ENCODE data around the gene SLC24A3.

SLC24A3 gene

DNA sequence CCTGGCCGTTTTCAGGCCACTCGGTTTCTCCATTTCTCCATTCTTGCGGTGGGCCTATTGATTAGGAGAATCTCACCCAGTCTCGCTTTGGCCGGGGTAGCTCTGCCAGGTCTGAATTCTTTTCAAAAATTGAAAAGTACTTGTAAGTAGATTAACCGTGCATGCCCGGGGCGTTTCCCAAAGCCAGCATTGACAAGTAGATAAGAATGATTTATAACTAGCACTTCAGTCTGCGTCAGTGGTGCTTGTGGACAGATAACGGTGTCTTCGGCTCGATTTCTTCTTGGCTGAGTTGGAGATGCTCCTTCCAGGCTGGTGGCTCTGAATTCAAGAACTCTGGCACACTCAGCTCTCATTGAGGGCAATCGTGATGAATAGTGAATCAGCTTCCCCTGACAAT, 29.0 kb downstream of the SLC24A3 start:
- DNase-seq (ENCODE audit: low read depth in 2 of 2): no peak

DNA sequence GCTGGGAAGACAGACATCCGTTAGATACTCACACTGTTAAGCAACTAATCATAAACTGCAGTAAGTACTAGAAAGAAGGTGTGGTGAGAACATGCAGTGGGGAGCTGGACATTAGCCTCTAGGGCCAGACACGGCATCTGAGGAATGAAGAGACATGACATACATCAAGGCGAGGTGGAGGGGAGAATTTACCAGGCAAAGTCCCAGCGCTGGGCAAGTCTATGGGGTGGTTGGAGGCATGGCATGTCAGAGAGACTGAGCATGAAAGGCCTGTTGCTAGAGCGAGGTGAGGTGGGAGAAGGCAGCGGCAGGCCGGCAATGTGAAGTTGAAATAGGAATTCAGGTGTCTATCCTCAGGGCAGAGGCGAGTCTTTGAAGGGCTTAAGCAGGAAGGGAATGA, 31.8 kb downstream of the SLC24A3 start:
- no peak for DNase-seq (ENCODE audit: low read depth in 2 of 2)

DNA sequence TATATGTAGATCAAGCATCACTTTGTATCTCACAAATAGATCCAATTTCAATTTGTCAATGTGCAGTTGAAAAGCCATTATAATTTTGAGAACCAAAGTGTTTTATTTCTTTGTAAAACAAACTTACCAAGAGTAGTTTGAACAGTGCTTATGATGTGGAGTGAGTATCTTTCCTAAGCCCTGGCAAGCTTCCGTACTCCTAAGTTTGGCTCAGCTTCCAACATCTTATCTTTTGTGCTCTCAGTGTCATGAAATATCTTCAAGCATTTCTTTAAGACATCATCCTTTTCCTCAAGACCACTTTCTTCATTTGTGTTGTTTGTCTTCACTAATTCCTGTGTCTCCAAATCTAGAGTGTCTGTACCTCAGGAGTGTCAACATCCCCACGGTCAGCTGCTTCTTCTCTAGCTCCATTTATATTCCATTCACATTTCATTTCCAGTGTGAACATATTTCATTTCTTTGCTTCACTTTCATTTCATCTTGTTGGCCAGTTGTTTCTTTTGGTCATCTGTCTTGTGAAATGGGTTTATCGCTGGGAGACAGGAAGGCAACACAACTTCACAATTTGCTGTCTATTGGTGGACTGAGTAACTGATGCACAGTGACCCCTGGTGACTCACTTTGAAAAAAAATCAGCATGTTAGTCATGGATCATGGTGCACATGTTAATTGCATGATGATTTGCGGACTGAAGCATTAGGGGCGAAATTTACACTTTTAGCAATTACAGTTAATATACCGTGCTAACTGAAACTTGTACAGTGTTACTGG, 36.9 kb downstream of the SLC24A3 start:
- no peak for DNase-seq (ENCODE audit: low read depth in 2 of 2)

DNA sequence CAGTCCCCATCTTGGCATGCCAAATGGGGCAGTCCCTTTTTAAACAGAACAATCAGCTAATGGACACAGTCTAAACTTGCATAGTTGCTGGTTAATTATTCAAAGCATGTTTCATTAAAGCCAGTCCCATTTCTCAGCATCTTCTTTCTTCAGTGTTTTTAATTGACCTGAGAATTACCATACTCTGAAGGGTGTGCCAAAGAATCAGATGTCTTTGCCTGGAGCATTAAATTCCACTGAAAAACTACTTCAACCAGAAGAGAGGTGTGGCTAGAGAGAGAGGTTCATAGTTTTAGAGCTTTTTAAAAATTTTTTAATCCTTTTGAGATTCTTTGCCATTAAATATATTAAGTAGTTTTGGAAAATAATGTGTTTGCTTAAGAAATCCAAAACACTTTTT, 37.9 kb downstream of the SLC24A3 start:
- DNase-seq (ENCODE audit: low read depth in 2 of 2): no peak

DNA sequence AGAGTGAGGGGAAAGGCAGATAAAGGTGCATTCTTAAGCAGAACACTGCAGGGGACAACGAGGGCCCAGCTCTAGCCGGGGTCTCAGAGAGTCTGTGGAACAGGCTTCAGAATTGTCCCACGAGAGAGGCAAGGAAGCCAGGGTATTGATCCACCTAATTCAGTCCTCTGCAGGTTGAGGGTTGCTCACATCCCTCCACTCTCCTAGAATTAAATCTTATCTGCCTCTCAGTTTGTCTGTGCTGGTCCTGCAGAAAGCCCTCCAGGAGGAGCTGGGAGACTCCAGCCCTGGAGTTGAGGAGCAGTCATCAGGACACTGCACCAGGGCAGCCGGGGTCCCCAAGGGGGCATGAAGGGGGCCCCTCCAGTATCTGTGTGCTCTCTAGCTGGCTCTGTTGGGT, 39.1 kb downstream of the SLC24A3 start:
- DNase-seq (ENCODE audit: low read depth in 2 of 2): no peak

DNA sequence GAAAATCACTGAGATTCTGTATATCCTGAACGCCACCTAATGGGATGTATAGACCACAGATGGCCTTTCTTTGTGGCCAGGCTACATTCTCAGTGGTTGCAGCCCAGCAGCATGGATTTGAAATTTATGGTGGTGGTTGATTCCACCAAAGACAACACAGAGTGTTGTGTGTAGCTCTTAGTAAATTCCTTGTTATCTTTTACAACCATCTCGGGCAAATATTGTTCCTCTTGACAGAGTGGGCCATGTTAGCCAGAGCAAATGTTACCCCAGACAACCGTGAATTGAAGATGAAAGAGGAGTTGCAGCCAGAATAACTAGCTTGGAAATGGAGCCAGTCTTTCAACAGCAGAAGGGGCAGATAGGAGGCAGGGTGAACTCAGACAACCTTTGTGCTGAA, 39.5 kb downstream of the SLC24A3 start:
- no peak for DNase-seq (ENCODE audit: low read depth in 2 of 2)

DNA sequence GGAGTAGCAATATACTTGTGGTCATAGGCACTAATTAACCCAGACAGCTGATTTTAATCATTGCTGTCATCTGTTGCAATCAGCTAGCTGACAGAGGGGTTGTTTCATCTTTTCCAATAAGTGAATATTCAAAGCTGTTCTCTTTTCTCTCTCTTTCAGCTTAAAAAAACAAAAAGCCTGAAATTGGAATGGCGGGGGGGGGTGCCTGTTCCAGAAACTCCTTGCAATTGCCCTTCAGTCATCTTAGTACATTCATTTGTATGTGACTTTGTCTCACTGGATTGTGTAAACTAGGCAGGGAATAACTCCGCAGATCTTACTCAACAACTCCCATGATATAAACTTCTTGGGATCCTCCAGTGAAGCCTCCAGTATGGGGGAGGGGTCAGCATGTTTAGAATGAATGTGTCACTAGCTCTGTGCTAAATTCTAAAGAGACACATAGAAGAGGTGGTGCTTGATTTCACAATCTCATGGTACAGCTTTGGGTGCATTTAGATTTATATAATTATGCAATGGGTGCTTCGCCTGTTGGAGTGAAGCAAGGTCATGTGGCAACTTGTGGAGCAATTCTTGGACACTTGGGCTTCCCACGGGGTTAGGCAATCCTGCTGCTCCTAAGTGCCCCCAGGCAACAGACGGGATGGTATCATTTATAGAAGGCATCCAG, 40.1 kb downstream of the SLC24A3 start:
- DNase-seq (ENCODE audit: low read depth in 2 of 2): no peak

DNA sequence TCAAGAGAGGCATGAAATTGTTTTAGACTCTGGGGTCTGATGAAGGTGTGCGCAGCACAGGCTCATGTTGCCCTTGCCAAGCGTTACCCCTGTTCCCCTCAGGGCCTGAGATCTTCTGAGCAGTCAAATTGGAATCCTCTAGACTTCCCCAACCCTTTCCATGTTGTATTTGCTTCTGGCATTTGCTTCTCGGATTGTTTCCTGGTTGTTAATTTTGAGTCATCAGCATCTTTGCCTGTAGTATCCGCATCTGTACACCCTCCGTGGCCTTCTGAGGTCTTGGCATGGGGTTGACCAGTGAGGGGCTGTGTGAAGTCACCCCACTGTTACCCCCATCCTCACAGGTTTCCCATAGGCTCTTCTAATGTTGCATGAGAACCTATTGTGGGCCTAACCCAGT, 40.9 kb downstream of the SLC24A3 start:
- DNase-seq (ENCODE audit: low read depth in 2 of 2): no peak

DNA sequence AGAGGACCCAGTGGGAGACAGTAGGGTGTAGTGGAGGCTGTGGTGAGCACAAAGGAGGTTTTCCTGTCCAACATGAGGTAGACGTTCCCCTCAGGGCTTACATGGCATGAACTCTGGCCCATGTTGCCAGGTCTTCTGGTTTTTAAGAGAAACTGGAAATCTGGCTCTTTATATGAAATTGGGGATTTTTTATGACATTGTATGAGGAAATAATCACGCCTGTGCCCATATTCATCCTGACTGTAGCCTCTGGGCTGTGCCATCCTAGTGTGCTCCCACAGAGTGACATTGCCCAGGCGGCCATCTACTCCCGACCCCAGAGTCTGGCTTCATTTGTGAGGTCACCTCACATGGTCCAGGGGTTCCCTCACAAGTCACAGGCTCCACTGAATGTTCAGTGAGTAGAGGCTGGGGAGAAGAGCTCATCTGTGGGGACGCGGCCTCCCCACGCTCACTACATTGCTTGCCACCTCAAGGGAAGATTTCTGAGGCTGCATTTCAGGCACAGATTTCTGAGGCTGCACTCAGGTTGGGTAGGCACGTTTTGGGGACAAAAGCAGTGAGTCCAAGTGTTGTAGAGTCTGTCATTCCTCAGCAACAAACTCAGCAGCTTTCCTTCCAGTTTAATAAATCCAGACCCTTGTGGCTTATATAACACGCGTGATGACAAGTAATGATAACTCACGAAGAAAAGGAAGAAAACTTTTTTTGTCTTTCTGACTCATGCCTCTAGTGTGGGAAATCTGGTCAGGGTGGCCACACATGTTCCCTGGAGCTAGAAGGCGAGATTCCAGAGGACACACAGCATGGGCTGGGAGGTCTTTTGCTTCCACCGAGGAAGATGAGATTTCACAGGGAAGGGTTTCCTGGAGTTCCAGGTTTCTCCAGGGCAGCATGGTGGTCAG, 41.7 kb downstream of the SLC24A3 start:
- DNase-seq (ENCODE audit: low read depth in 2 of 2): no peak

DNA sequence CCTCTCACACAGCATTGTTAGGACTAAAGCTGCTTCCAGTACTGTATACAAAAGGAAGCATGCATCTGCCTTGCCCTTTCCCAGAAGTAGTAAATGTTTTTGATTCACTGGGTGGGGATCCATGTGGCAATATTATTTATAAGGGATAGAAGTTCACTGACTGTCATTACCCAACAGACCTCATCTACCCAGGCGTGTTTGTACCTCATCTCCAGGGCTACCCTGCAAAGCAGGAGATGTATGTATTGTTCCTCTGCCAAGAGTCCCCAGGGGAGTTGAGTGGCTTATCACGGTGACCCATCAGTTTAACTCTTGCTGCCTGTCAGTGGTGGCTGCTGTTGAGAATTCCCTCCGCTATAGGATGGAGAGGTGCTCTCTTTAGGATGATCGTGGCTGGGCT, 42.5 kb downstream of the SLC24A3 start:
- no peak for DNase-seq (ENCODE audit: low read depth in 2 of 2)

DNA sequence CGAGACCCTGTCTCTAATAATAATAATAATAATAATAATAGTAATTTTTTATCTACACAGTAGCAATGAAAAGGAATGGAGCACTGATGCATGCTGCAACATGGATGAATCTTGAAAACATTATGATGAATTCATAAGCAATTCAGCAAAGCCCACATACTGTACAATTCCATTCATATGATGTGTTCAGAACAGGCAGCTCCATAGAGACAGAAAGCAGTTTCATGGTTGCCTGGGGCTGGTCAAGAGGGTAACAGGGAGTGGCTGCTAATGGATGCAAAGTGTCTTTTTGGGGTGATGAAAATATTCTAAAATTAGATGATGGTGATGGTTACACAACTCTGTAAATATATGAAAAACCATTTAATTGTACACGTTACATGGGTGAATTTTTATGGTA, 43.6 kb downstream of the SLC24A3 start:
- DNase-seq (ENCODE audit: low read depth in 2 of 2): no peak

DNA sequence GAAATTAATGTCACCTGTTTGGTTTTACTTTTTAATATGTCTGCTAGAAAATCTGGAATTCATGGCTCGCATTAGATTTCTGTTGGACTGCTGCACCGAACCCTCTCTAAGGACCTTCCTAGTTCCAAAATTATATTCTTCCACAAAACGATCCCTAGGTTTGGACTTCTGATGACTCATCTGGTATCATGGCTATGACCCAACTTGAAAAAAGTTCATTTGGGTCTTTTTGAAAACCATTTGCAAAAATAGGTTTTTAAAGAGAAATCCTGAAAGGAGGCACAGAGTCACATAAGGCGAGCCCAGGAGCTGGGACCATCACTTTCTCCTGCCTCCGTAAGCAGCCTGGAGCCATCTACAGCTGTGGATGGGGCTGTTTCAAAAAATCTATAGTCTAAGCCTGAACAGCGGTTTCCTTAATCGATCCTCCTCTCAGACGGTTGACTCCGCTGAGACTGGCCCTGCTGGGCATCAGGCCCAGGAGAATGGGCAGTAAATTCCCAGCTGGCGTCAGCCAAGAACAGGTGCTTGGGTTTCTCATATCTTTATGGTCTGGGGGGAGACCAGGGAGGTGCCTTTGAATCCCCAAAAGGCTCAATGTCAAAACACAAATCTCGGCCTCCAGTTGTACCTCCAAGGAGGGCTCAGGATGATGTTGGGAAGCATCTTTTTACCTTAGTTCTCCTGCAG, 44.6 kb downstream of the SLC24A3 start:
- DNase-seq (ENCODE audit: low read depth in 2 of 2): no peak

DNA sequence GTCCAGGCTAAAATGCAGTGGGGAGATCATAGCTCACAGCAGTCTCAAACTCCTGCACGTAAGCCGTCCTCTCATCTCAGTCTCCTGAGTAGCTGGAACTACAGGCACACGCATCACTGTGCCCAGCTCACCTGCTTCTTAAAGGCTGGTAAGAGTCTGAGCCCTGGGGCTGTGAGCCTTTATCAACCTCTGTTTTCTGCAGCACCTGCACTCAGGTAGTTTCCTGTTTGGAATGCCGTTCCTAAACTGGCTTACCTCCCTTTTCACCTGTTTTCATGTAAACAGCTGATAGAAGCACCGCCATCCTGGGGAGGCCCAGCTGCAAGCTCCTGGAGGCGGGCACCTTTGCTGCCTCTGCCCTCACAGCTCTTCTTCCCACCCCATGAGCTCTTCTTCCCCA, 45.4 kb downstream of the SLC24A3 start:
- no peak for DNase-seq (ENCODE audit: low read depth in 2 of 2)

DNA sequence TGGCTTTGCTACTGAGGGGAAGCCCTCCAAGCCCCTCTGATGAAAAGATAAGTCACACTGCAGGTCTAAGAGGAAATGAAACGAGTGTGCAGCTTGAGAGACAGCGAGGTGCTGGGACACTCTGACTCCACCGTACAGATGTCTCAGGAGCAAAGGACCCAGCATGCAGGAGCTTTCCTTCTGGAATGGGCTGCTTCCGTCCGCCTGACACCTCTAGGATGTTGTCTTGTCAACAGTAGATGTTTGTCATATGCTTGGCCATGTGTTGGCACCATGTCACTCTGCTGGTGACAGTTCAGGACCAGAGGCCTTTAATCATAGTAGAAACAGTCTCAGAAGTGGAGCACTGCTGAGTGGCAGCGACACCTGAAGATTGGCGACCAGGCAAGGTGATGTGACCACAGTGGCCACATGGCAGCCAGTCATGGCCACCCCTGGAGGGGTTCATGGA, 46.7 kb downstream of the SLC24A3 start:
- DNase-seq (ENCODE audit: low read depth in 2 of 2): no peak

DNA sequence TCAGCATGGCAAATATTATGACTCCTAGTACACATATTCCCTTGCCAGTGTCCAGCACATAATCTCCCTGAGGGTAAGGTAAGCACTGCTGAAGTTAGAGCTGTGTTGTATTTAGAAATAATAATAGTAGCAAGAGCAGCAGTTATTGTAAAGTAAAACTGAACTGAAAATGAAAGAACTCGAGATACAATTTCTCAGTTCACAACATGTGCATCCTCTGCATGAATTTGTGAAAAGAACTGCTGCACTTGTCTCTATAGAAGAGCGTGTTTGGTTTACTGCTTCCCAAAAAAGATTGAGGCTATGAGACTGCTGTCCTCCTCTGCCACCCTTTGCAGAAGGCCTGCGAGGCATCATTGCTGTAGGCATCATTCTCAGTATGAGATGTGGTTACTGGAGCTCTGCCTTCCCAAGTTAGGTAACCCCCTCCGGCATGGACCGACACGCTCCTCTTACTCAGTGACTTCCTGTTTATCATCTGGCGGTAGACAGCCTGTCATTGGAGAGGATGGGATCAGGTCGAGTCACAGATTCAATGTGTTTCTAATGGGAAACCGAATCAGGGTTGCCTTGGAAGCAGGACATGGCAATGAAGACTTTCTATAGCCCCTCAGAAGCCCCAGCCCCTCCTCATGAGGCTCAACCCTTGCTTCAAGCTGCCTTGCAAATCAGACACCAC, 48.1 kb downstream of the SLC24A3 start:
- DNase-seq (ENCODE audit: low read depth in 2 of 2): no peak

DNA sequence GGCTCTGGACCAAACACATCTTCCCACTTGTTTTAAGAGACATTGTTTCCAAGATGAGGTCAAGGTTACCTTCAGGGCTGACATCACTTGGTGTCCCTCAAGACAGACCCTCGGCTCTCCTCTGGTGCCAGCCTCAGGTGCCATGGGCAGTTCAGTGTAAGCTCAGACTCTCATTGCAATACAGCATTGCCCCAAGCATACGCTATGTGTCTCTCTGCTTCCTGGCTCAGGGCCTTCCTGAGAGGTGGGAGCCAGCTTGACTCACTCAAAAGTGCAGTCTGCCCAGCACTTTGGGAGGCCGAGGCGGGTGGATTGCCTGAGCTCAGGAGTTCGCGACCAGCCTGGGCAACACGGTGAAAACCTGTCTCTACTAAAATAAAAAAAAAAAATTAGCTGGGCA, 51.7 kb downstream of the SLC24A3 start:
- no peak for DNase-seq (ENCODE audit: low read depth in 2 of 2)

DNA sequence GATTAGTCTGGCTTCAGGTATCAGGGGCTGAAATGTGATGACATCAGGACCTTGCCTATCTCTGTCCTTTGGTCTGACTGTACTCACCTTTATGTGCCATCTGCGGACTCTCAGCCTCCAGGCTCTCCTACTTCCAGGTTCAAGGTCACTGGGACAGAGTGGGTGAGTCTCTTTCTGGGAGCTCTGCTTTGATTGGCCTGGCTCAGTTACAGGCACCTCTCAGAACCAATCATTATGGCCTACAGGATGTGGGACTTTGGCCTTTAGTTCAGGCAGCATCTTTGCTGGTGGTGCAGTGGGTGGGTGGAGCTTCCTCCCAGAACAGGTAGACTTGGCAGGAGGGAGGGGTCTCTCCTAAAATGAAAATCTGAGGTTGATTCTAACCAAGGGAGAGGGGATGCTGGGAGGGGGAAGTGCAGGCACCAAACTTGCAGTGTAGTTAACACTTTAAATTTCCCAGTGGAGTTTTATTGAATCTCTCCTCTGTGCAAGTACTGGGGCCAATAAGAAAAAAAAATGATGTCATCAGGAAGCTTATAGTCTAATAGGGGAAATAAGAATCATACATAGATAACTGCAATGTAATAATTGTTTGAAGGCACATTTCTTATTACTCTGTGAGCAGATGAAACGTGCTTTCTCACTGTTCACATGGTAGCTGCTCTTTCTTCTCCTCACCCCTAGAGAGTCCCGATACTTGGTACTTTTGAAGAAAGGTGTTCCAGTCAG, 53.4 kb downstream of the SLC24A3 start:
- no peak for DNase-seq (ENCODE audit: low read depth in 2 of 2)

DNA sequence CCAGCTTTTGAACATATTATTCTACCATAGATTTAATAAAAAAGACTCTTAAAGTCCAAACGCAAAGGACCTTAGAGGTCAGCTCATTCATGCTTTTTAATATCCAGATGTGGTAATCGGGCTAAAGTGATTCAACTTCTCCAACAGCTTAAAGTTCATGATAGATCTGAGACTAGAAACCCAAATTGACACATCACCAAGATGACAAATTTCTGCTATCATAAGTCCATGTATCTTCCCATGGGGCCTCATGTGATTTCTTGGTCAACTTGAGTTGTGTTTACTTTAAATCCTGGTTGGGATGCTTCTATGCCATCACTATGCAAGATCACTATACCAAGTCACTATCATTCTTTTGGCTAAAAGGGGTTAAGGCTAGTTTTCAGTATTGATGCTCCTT, 56.0 kb downstream of the SLC24A3 start:
- DNase-seq (ENCODE audit: low read depth in 2 of 2): no peak

DNA sequence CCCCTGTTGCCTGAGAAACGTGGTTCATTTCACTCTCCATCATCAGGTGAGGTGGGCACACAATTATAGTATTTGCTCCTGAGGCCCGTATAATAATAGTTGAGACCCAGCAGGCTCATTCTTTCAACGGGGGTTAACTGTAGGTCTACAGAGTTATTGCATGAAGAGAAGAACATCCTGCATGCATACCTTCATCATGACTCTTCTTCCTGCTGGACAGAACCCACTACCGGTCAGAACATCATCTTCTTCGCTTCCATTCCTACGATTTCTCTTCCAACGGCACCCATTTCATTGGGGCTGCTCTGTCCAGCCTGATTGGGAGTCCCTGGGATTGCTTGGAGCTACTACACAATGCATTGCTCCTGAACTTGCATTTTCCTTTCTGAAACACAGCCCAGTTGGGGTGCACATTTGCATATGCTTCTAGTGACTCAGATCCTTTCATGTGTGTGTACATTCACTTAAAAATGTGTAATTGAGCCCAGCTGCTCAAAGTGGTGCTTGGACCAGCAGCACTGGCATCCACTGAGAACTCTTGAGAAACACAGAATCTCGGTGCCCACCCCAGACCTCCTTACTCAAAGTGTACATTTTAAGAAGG, 57.4 kb downstream of the SLC24A3 start:
- DNase-seq (ENCODE audit: low read depth in 2 of 2): no peak

All from stimulated activated CD4-positive, alpha-beta T cell treated with anti-CD3 and anti-CD28 coated beads, Interleukin-1b, Interleukin-23, amount 100 ng/mL, for 4 hours (primary cell).